DND-41 (cell line): Measurements from ENCODE around the gene TXN.

Experiments used
- ATAC-seq: fragments of 200-7000 bp; cut with Tn5 transposase; 3 replicates; pipeline ENCODE4 v1.9.1; 2021; ENCODE audit warnings: low read depth; ENCODE audit not compliant: insufficient read depth
- DNase-seq: peaks from one replicate; pipeline ENCODE4 v3.0.0-alpha.2; 2020
- H2AFZ ChIP-seq: 2 replicates; pipeline ENCODE4 v1.6.0; 2012; ENCODE audit warnings: low read depth, low read length
- H3K27ac ChIP-seq: 2 replicates; pipeline ENCODE4 v1.5.1; 2012; ENCODE audit warnings: low read length, inconsistent platforms
- H3K27me3 ChIP-seq: fragments of 200-600 bp; sonication (generic); 2 replicates; pipeline ENCODE4 v1.6.0; 2012; ENCODE audit warnings: low read length, mild to moderate bottlenecking, inconsistent platforms; ENCODE audit not compliant: insufficient read depth, poor library complexity
- H3K36me3 ChIP-seq: 2 replicates; pipeline ENCODE4 v1.5.1; 2012; ENCODE audit warnings: low read length, inconsistent platforms; ENCODE audit not compliant: insufficient read depth
- H3K4me1 ChIP-seq: 2 replicates; pipeline ENCODE4 v1.5.1; 2012; ENCODE audit warnings: mild to moderate bottlenecking, low read length; ENCODE audit not compliant: insufficient read depth
- H3K4me2 ChIP-seq: 2 replicates; pipeline ENCODE4 v1.6.0; 2012; ENCODE audit warnings: mild to moderate bottlenecking, moderate library complexity, low read length, inconsistent platforms; ENCODE audit not compliant: insufficient read depth
- H3K4me3 ChIP-seq, 2 experiments: fragments of 200-600 bp in 1 of 2; shearing (Covaris generic) in 1 of 2; 2 replicates each; pipeline ENCODE4 v1.5.1; 2012 to 2016; ENCODE audit warnings: inconsistent platforms in 2 of 2, low read length in 2 of 2, mild to moderate bottlenecking in 2 of 2, low read depth in 1 of 2, moderate library complexity in 1 of 2
- H3K79me2 ChIP-seq: 2 replicates; pipeline ENCODE4 v1.6.0; 2012; ENCODE audit warnings: low read length, inconsistent platforms; ENCODE audit not compliant: insufficient read depth
- H3K9ac ChIP-seq: 2 replicates; pipeline ENCODE4 v1.6.0; 2012; ENCODE audit warnings: low read depth, mild to moderate bottlenecking, inconsistent platforms, low read length, moderate library complexity
- H3K9me3 ChIP-seq: 2 replicates; pipeline ENCODE4 v1.5.1; 2012; ENCODE audit warnings: low read length, moderate library complexity, mild to moderate bottlenecking, inconsistent platforms; ENCODE audit not compliant: insufficient read depth, severe bottlenecking
- H4K20me1 ChIP-seq: 2 replicates; pipeline ENCODE4 v1.6.0; 2012; ENCODE audit warnings: low read length; ENCODE audit not compliant: insufficient read depth
- EZH2 ChIP-seq: IDR thresholded peaks from 3 replicates; pipeline ENCODE4 v1.6.1; 2012; ENCODE audit warnings: borderline replicate concordance, low read depth, mild to moderate bottlenecking, moderate library complexity, low read length, inconsistent platforms; ENCODE audit not compliant: severe bottlenecking
- TF ChIP-seq, protein P1 (sequence below): IDR thresholded peaks from 2 replicates; pipeline ENCODE4 v1.5.1; 2012; ENCODE audit warnings: borderline replicate concordance, low read length, moderate library complexity, mild to moderate bottlenecking; ENCODE audit not compliant: poor library complexity, severe bottlenecking; ENCODE audit errors: extremely low read depth

Gene TXN

DNA sequence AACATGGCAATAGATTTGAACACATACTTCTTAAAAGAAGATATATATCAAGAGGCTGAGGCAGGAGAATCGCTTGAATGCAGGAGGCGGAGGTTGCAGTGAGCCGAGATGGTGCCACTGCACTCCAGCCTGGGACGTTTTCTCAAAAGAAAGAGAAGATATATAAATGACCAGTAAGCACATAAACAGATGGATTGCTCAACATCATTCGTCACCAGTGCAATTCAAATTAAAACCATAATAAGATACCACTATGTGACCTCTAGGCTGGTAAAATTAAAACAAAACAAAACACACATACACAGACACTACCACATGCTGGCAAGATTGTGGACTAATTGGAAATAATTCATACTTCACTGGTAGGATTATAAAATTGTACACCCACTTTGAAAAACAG, 5.3 kb upstream of the TXN start:
- no peak overlapping the region for H3K27ac ChIP-seq
- no peak for DNase-seq
- no peaks in the 10 kb centered on the region for H3K79me2 ChIP-seq
- ATAC-seq, result no peak
- TF ChIP-seq, protein P1, sequence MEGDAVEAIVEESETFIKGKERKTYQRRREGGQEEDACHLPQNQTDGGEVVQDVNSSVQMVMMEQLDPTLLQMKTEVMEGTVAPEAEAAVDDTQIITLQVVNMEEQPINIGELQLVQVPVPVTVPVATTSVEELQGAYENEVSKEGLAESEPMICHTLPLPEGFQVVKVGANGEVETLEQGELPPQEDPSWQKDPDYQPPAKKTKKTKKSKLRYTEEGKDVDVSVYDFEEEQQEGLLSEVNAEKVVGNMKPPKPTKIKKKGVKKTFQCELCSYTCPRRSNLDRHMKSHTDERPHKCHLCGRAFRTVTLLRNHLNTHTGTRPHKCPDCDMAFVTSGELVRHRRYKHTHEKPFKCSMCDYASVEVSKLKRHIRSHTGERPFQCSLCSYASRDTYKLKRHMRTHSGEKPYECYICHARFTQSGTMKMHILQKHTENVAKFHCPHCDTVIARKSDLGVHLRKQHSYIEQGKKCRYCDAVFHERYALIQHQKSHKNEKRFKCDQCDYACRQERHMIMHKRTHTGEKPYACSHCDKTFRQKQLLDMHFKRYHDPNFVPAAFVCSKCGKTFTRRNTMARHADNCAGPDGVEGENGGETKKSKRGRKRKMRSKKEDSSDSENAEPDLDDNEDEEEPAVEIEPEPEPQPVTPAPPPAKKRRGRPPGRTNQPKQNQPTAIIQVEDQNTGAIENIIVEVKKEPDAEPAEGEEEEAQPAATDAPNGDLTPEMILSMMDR, result no peak
- TF ChIP-seq EZH2, result no peak
- no peak overlapping the region for H3K9ac ChIP-seq
- no peaks in the 10 kb centered on the region for H4K20me1 ChIP-seq
- no peak overlapping the region for H3K4me3 ChIP-seq
- H3K4me1 ChIP-seq, result peaks cover 10% of the 10 kb centered on the region
- no peaks in the 10 kb centered on the region for H3K9me3 ChIP-seq
- no peaks in the 10 kb centered on the region for H3K36me3 ChIP-seq
- H2AFZ ChIP-seq, result no peak overlapping the region
- H3K27me3 ChIP-seq, result no peaks in the 10 kb centered on the region
- H3K4me2 ChIP-seq, result no peak overlapping the region

DNA sequence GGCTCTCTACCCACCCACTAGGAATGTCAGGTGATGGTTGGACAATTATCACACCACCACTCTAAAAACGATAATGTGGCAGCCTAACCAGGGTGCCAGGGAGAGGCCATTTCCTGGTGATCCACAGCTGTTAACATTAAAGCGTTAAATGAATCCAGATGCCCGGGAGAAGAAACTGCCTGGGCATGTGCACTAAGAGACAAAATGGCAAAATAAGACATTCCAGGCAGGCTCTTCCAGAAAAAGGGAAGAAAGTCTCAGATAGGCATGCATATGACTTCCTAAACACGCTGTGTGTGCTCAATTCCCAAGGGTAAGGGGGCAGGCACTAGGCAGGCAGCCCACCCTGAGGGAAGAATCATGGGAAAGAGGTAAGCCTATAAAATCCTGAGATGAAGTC, 4.6 kb upstream of the TXN start:
- Histone ChIP-seq H3K36me3 (no peaks in the 10 kb centered on the region; the same call in 1 of the 2 replicates), H3K79me2 (peaks cover 5% of the 10 kb centered on the region), H4K20me1 (no peaks in the 10 kb centered on the region), H3K27ac (no peak overlapping the region), H3K27me3 (no peaks in the 10 kb centered on the region), H3K4me3 (no peak overlapping the region), H3K4me1 (peaks cover 10% of the 10 kb centered on the region), H3K9ac (no peak overlapping the region), H3K4me2 (no peak overlapping the region), H2AFZ (no peak overlapping the region), H3K9me3 (no peaks in the 10 kb centered on the region)
- DNase-seq (no peak), ATAC-seq (no peak)
- TF ChIP-seq, protein P1, result no peak
- no peak for TF ChIP-seq EZH2

DNA sequence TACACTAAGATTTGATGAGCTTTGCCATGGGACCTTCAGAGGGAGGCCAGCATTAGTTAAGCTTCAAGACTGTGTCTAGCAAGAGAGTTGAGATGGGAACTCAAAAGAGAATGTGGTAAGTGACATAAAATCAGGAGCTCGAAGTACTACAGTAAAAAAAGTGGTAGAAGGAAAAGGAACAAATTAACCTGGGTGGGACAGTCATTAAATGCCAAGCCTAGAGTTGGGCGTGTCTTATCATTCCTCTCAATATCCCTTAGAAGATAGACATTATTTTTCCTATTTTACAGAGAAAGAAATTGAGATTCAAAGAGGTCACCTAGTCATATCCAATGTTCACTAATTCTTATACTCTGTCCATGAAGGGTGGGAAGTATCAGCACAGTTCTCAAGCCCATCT, 3.3 kb upstream of the TXN start:
- H3K9ac ChIP-seq, result no peak overlapping the region

More for the DNA sequence above, 3.3 kb upstream of the TXN start:
- DNase-seq, result no peak
- ATAC-seq, result no peak
- H2AFZ ChIP-seq, result no peak overlapping the region
- TF ChIP-seq, protein P1, result no peak
- no peak for TF ChIP-seq EZH2
- H3K9me3 ChIP-seq, result no peaks in the 10 kb centered on the region
- no peak overlapping the region for H3K27ac ChIP-seq
- no peak overlapping the region for H3K4me3 ChIP-seq
- H4K20me1 ChIP-seq, result peaks cover 12% of the 10 kb centered on the region
- peaks cover 17% of the 10 kb centered on the region for H3K4me1 ChIP-seq
- H3K79me2 ChIP-seq, result peaks cover 19% of the 10 kb centered on the region
- no peak overlapping the region for H3K4me2 ChIP-seq
- no peaks in the 10 kb centered on the region for H3K27me3 ChIP-seq
- peaks cover under 1% of the 10 kb centered on the region; the same call in 1 of the 2 replicates for H3K36me3 ChIP-seq
